Ishikawa (cell line): ENCODE results near the gene IER2.

Experiments
- CEBPB ChIP-seq: IDR thresholded peaks from 2 replicates; pipeline ENCODE4 v1.6.1; 2012
- CREB1 ChIP-seq: IDR thresholded peaks from 2 replicates; pipeline ENCODE4 v1.6.1; 2012; ENCODE audit warnings: low read depth
- EGR1 ChIP-seq: IDR thresholded peaks from 2 replicates; pipeline ENCODE4 v1.6.1; 2012
- EP300 ChIP-seq: IDR thresholded peaks from 2 replicates; pipeline ENCODE4 v1.6.1; 2012; ENCODE audit warnings: borderline replicate concordance
- FOXM1 ChIP-seq: IDR thresholded peaks from 2 replicates; pipeline ENCODE4 v1.6.1; 2012; ENCODE audit warnings: low read depth, borderline replicate concordance
- MAX ChIP-seq: IDR thresholded peaks from 2 replicates; pipeline ENCODE4 v1.6.1; 2012
- NFIC ChIP-seq: IDR thresholded peaks from 2 replicates; pipeline ENCODE4 v1.6.1; 2012
- RAD21 ChIP-seq: IDR thresholded peaks from 2 replicates; pipeline ENCODE4 v1.6.1; 2012; ENCODE audit warnings: low read depth
- REST ChIP-seq: IDR thresholded peaks from 2 replicates; pipeline ENCODE4 v1.6.1; 2012; ENCODE audit warnings: low read depth, mild to moderate bottlenecking
- TAF1 ChIP-seq: IDR thresholded peaks from 2 replicates; pipeline ENCODE4 v1.6.1; 2012; ENCODE audit warnings: low read depth, mild to moderate bottlenecking
- TCF12 ChIP-seq: IDR thresholded peaks from 2 replicates; pipeline ENCODE4 v1.6.1; 2012; ENCODE audit warnings: low read depth
- TEAD4 ChIP-seq: IDR thresholded peaks from 2 replicates; pipeline ENCODE4 v1.6.1; 2012
- USF1 ChIP-seq: IDR thresholded peaks from 2 replicates; pipeline ENCODE4 v1.6.1; 2012
- YY1 ChIP-seq: IDR thresholded peaks from 2 replicates; pipeline ENCODE4 v1.6.1; 2012; ENCODE audit warnings: low read depth
- ZBTB7A ChIP-seq: IDR thresholded peaks from 2 replicates; pipeline ENCODE4 v1.6.1; 2012; ENCODE audit warnings: low read depth

IER2 gene

GRCh38 chr19:13152356-13152973 is 2.3 kb downstream of the IER2 start:
- peak; percentile 83 for TF ChIP-seq MAX
- TF ChIP-seq TCF12: no peak
- TF ChIP-seq RAD21: no peak
- no peak for TF ChIP-seq USF1

GRCh38 chr19:13152974-13153568 is 2.9 kb downstream of the IER2 start:
- TF ChIP-seq YY1 (peak; percentile 54; the same call in 1 of the 2 replicates), EP300 (peak; percentile 39; the same call in 1 of the 2 replicates), USF1 (no peak), TEAD4 (peak; percentile 40), TAF1 (peak; percentile 89), NFIC (peak; percentile 43), ZBTB7A (no peak), TCF12 (peak; percentile 63; the same call in 1 of the 2 replicates), CREB1 (peak; percentile 81), EGR1 (peak; percentile 70), MAX (peak; percentile 47), CEBPB (no peak), REST (no peak), FOXM1 (no peak), RAD21 (peak; percentile 3; the same call in 1 of the 2 replicates)

GRCh38 chr19:13153569-13154240 is 3.5 kb downstream of the IER2 start:
- 0 out of 2 replicates have a peak, but pooled peaks have one; percentile 22 for TF ChIP-seq MAX
- TF ChIP-seq CEBPB: no peak

- peak; percentile 54; the same call in 1 of the 2 replicates for TF ChIP-seq MAX
- TF ChIP-seq CREB1: peak; percentile 75
- TF ChIP-seq TAF1: 0 out of 2 replicates have a peak, but pooled peaks have one; percentile 5
- peak; percentile 88 for TF ChIP-seq TEAD4
- no peak for TF ChIP-seq REST
- TF ChIP-seq RAD21: peak; percentile 1; the same call in 1 of the 2 replicates
- peak; percentile 74; the same call in 1 of the 2 replicates for TF ChIP-seq EP300
- peak; percentile 98 for TF ChIP-seq EGR1
- TF ChIP-seq ZBTB7A: peak; percentile 42; the same call in 1 of the 2 replicates
- no peak for TF ChIP-seq NFIC
- peak; percentile 63; the same call in 1 of the 2 replicates for TF ChIP-seq TCF12
- TF ChIP-seq USF1: peak; percentile 3; the same call in 1 of the 2 replicates
- TF ChIP-seq YY1: peak; percentile 15; the same call in 1 of the 2 replicates
- TF ChIP-seq FOXM1: no peak
- TF ChIP-seq CEBPB: peak; percentile 80
Observed at GRCh38 chr19:13154241-13154778, 4.1 kb downstream of the IER2 start.
